Kasumi-1 (cell line): ENCODE results near the gene CRYBG2.
"Not testable (repeated sequence)": the region's sequence is repeated elsewhere in the genome, so short reads cannot be mapped to it uniquely, and the experiment has no call there.

Source experiments
- DNase-seq, 2 experiments: peaks; one replicate each; lab custom pipeline; 2025; lab: John Stamatoyannopoulos, UW

CRYBG2 gene

GRCh38 chr1:26350701-26351589 is 3.0 kb downstream of the CRYBG2 start:
- DNase-seq: no peak

GRCh38 chr1:26350343-26350700 is 3.6 kb downstream of the CRYBG2 start:
- no peak for DNase-seq

GRCh38 chr1:26349877-26350244 is 4.1 kb downstream of the CRYBG2 start:
- no peak for DNase-seq

GRCh38 chr1:26349188-26349876 is 4.6 kb downstream of the CRYBG2 start:
- DNase-seq: no peak

- no peak for DNase-seq
Measured at GRCh38 chr1:26346274-26347033, 7.5 kb downstream of the CRYBG2 start.

- no peak for DNase-seq
Measured at GRCh38 chr1:26345718-26346117, 8.2 kb downstream of the CRYBG2 start.

GRCh38 chr1:26344147-26344920 is 9.6 kb downstream of the CRYBG2 start:
- DNase-seq: no peak

- DNase-seq: no peak
Measured at GRCh38 chr1:26340047-26340481, 13.9 kb downstream of the CRYBG2 start.

GRCh38 chr1:26338670-26339069 is 15.3 kb downstream of the CRYBG2 start:
- DNase-seq: no peak

- DNase-seq: no peak
Measured at GRCh38 chr1:26337625-26338024, 16.3 kb downstream of the CRYBG2 start.

- DNase-seq: no peak
Measured at GRCh38 chr1:26337206-26337535, 16.8 kb downstream of the CRYBG2 start.

- no peak for DNase-seq
Measured at GRCh38 chr1:26336477-26337205, 17.3 kb downstream of the CRYBG2 start.

- DNase-seq: no peak
Measured at GRCh38 chr1:26335774-26336476, 18.0 kb downstream of the CRYBG2 start.

GRCh38 chr1:26333312-26333711 is 20.6 kb downstream of the CRYBG2 start:
- DNase-seq: not testable (repeated sequence)

- no peak for DNase-seq
Measured at GRCh38 chr1:26330276-26330675, 23.7 kb downstream of the CRYBG2 start.

- DNase-seq: not testable (repeated sequence)
Measured at GRCh38 chr1:26329380-26329779, 24.6 kb downstream of the CRYBG2 start.

GRCh38 chr1:26328597-26328996 is 25.3 kb downstream of the CRYBG2 start:
- DNase-seq: no peak

- DNase-seq: no peak
Measured at GRCh38 chr1:26327956-26328362, 26.0 kb downstream of the CRYBG2 start.

GRCh38 chr1:26324550-26324949 is 29.4 kb downstream of the CRYBG2 start:
- DNase-seq: no peak

GRCh38 chr1:26323382-26323781 is 30.5 kb downstream of the CRYBG2 start:
- no peak for DNase-seq

- DNase-seq: no peak
Measured at GRCh38 chr1:26322042-26322331, 31.9 kb downstream of the CRYBG2 start.
